ENCODE results near the gene HIC1.

- TF ChIP-seq CTCF (IDR thresholded peaks at IDR 0.05; ENCODE audit: low read depth, low read length, missing input control) (no peak), TAF1 (conservative IDR thresholded peaks at IDR 0.05) (no peak), GABPA (IDR thresholded peaks at IDR 0.05 in 1 of 2, conservative IDR thresholded peaks at IDR 0.05 in 1 of 2) (no peak), RAD21 (IDR thresholded peaks at IDR 0.05) (peak in 1 of 2 donors; percentile 13), ZBTB33 (IDR thresholded peaks at IDR 0.05) (no peak), HNF4G (IDR thresholded peaks at IDR 0.05) (no peak), YY1 (IDR thresholded peaks at IDR 0.05) (peak; percentile 18), SP1 (IDR thresholded peaks at IDR 0.05) (no peak), MAX (IDR thresholded peaks at IDR 0.05) (no peak)
These were observed 29.7 kb upstream of the HIC1 start, which contains the start of gene RTN4RL1 for GRCh38 chr17:2025220-2025621.

Data from liver (tissue), 3 donors.